Measurements from ENCODE around the gene MRPL50.
"Not testable (repeated sequence)": the region's sequence is repeated elsewhere in the genome, so short reads cannot be mapped to it uniquely, and the experiment has no call there.

The MRPL50 gene

DNA sequence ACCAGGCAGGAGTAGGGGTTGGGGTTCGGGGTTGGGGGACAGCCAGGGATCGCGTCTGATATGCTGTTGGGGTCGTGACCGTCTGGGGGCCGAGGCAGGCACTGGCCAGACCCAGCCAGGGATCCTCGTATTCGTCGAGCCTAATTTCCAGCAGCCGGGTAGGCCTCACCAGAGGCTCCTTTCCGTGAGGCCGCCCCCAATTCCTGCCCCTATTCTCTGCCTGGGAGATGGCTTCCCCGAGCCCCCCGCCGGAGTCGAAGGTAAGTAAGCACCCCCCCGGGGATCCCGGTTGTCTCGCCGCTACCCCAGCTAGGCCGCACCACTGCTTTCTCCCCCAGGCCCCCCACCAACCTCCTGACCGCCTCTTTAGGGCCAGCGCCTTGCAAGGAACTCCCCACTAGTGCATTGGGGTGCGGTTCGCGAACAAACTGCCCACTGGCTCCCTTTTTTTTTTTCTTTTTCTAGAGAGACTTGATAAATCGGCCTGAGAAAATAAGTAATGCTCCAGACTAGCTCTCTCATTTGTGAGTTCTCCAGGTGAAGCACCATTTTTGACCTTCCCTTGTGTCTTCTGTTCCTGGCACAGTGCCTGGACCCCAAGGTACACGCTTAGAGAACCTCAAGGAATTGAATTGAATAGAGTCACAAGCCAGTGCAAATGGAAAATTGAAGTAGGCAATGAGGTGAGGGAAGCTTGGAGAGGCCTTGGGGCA, 668 bp upstream of the MRPL50 start:
- no CpG with 5 or more reads among the region's 28 CpGs for WGBS (ENCODE audit: insufficient coverage, insufficient read length)
- H3K27ac ChIP-seq (ENCODE audit: low read length) = no peak overlapping the region
- H3K36me3 ChIP-seq (ENCODE audit: control insufficient read depth, insufficient read depth, low read length) = no peaks in the 10 kb centered on the region
- H3K9me3 ChIP-seq (ENCODE audit: control insufficient read depth, insufficient read depth, low read length) = no peaks in the 10 kb centered on the region
- DNase-seq (ENCODE audit: low read depth, low spot score) = no peak
- no peaks in the 10 kb centered on the region for H3K27me3 ChIP-seq (ENCODE audit: control insufficient read depth, insufficient read depth, low read length)
- peak overlapping the region; percentile 58; the same call in 1 of the 2 replicates for H3K4me3 ChIP-seq (ENCODE audit: low read length)
- no peaks in the 10 kb centered on the region for H3K4me1 ChIP-seq (ENCODE audit: control insufficient read depth, insufficient read depth, low read length)

GRCh38 chr9:101397746-101398067, 711 bp downstream of the MRPL50 start:
- H3K27ac ChIP-seq (ENCODE audit: low read length) = no peak overlapping the region
- no peaks in the 10 kb centered on the region for H3K27me3 ChIP-seq (ENCODE audit: control insufficient read depth, insufficient read depth, low read length)
- H3K9me3 ChIP-seq (ENCODE audit: control insufficient read depth, insufficient read depth, low read length) = no peaks in the 10 kb centered on the region
- H3K4me1 ChIP-seq (ENCODE audit: control insufficient read depth, insufficient read depth, low read length) = no peaks in the 10 kb centered on the region
- no peak for DNase-seq (ENCODE audit: low read depth, low spot score)
- no CpG with 5 or more reads among the region's 4 CpGs for WGBS (ENCODE audit: insufficient coverage, insufficient read length)
- H3K4me3 ChIP-seq (ENCODE audit: low read length) = peak overlapping the region; percentile 76; the same call in 1 of the 2 replicates
- no peaks in the 10 kb centered on the region for H3K36me3 ChIP-seq (ENCODE audit: control insufficient read depth, insufficient read depth, low read length)

DNA sequence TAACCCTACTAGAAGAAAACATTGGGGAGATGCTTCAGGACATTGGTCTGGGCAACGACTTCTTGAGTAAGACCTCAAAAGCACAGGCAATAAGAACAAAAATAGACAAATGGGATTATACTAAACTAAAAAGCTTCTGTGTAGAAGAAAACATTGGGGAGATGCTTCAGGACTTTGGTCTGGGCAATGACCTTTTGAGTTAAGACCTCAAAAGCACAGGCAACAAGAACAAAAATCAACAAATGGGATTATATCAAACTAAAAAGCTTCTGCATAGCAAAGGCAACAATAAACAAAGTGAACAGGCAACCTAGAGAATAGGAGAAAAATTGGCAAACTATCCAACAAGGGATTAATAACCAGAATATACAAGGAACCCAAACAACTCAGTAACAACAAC, 3.7 kb downstream of the MRPL50 start:
- H3K36me3 ChIP-seq (ENCODE audit: control insufficient read depth, insufficient read depth, low read length) = 0 out of 2 replicates have a peak, but pooled peaks cover 2% of the 10 kb centered on the region
- no peaks in the 10 kb centered on the region for H3K27me3 ChIP-seq (ENCODE audit: control insufficient read depth, insufficient read depth, low read length)
- no peak overlapping the region for H3K27ac ChIP-seq (ENCODE audit: low read length)
- H3K4me3 ChIP-seq (ENCODE audit: low read length) = no peak overlapping the region
- DNase-seq (ENCODE audit: low read depth, low spot score) = no peak
- H3K4me1 ChIP-seq (ENCODE audit: control insufficient read depth, insufficient read depth, low read length) = no peaks in the 10 kb centered on the region
- H3K9me3 ChIP-seq (ENCODE audit: control insufficient read depth, insufficient read depth, low read length) = no peaks in the 10 kb centered on the region
- WGBS (ENCODE audit: insufficient coverage, insufficient read length) = no CpG with 5 or more reads among the region's 1 CpG

GRCh38 chr9:101393135-101393534, 5.3 kb downstream of the MRPL50 start:
- peaks cover 2% of the 10 kb centered on the region; the same call in 1 of the 2 replicates for H3K36me3 ChIP-seq (ENCODE audit: control insufficient read depth, insufficient read depth, low read length)
- H3K4me1 ChIP-seq (ENCODE audit: control insufficient read depth, insufficient read depth, low read length) = no peaks in the 10 kb centered on the region
- no peak overlapping the region for H3K4me3 ChIP-seq (ENCODE audit: low read length)
- H3K27me3 ChIP-seq (ENCODE audit: control insufficient read depth, insufficient read depth, low read length) = no peaks in the 10 kb centered on the region
- H3K27ac ChIP-seq (ENCODE audit: low read length) = no peak overlapping the region
- no peaks in the 10 kb centered on the region for H3K9me3 ChIP-seq (ENCODE audit: control insufficient read depth, insufficient read depth, low read length)
- no CpG with 5 or more reads among the region's 3 CpGs for WGBS (ENCODE audit: insufficient coverage, insufficient read length)
- no peak for DNase-seq (ENCODE audit: low read depth, low spot score)

- Histone ChIP-seq H3K27me3 (ENCODE audit: control insufficient read depth, insufficient read depth, low read length) (no peaks in the 10 kb centered on the region), H3K36me3 (ENCODE audit: control insufficient read depth, insufficient read depth, low read length) (peaks cover 2% of the 10 kb centered on the region; the same call in 1 of the 2 replicates), H3K4me3 (ENCODE audit: low read length) (no peak overlapping the region), H3K27ac (ENCODE audit: low read length) (no peak overlapping the region), H3K9me3 (ENCODE audit: control insufficient read depth, insufficient read depth, low read length) (no peaks in the 10 kb centered on the region), H3K4me1 (ENCODE audit: control insufficient read depth, insufficient read depth, low read length) (no peaks in the 10 kb centered on the region; the same call in 1 of the 2 replicates)
- no peak for DNase-seq (ENCODE audit: low read depth, low spot score)
- no CpG with 5 or more reads among the region's 2 CpGs for WGBS (ENCODE audit: insufficient coverage, insufficient read length)
Observed at GRCh38 chr9:101388507-101388993, 9.9 kb downstream of the MRPL50 start.

- DNase-seq (ENCODE audit: low read depth, low spot score) = peak; percentile 60
- peaks cover 2% of the 10 kb centered on the region; the same call in 1 of the 2 replicates for H3K36me3 ChIP-seq (ENCODE audit: control insufficient read depth, insufficient read depth, low read length)
- no peaks in the 10 kb centered on the region for H3K9me3 ChIP-seq (ENCODE audit: control insufficient read depth, insufficient read depth, low read length)
- no peaks in the 10 kb centered on the region; the same call in 1 of the 2 replicates for H3K4me1 ChIP-seq (ENCODE audit: control insufficient read depth, insufficient read depth, low read length)
- H3K4me3 ChIP-seq (ENCODE audit: low read length) = no peak overlapping the region
- no peak overlapping the region for H3K27ac ChIP-seq (ENCODE audit: low read length)
- H3K27me3 ChIP-seq (ENCODE audit: control insufficient read depth, insufficient read depth, low read length) = no peaks in the 10 kb centered on the region
- no CpG with 5 or more reads among the region's 6 CpGs for WGBS (ENCODE audit: insufficient coverage, insufficient read length)
Observed at GRCh38 chr9:101387871-101388506, 10.4 kb downstream of the MRPL50 start.

DNA sequence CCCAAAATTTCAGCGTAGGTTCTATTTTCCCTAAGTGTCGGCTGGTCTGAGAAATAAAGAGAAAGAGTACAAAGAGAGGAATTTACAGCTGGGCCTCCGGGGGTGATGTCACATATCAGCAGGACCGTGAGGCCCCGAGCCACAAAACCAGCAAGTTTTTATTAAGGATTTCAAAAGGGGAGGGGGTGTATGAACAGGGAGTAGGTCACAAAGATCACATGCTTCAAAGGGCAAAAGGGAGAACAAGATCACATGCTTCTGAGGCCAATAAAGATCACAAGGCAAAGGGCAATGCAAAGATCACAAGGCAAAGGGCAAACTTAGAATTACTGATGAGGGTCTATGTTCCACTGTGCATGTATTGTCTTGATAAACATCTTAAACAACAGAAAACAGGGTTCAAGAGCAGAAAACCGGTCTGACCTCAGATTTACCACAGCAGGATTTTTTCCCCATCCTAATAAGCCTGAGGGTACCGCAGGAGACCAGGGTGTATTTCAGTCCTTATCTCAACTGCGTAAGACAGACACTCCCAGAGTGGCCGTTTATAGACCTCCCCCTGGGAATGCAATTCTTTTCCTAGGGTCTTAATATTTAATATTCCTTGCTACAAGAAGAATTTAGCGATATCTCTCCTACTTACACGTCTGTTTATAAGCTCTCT, 13.4 kb downstream of the MRPL50 start, which contains the start of gene BAAT:
BAAT (minus strand) TSS at position 134 of the 664 bp plus-strand sequence. CDS start 13,602 bp downstream, outside the sequence.
- H3K27ac ChIP-seq (ENCODE audit: low read length); H3K4me1 ChIP-seq (ENCODE audit: control insufficient read depth, insufficient read depth, low read length); H3K27me3 ChIP-seq (ENCODE audit: control insufficient read depth, insufficient read depth, low read length); H3K36me3 ChIP-seq (ENCODE audit: control insufficient read depth, insufficient read depth, low read length); DNase-seq (ENCODE audit: low read depth, low spot score); H3K9me3 ChIP-seq (ENCODE audit: control insufficient read depth, insufficient read depth, low read length); H3K4me3 ChIP-seq (ENCODE audit: low read length): not testable (repeated sequence)
- WGBS (ENCODE audit: insufficient coverage, insufficient read length) = no CpG with 5 or more reads among the region's 11 CpGs

DNA sequence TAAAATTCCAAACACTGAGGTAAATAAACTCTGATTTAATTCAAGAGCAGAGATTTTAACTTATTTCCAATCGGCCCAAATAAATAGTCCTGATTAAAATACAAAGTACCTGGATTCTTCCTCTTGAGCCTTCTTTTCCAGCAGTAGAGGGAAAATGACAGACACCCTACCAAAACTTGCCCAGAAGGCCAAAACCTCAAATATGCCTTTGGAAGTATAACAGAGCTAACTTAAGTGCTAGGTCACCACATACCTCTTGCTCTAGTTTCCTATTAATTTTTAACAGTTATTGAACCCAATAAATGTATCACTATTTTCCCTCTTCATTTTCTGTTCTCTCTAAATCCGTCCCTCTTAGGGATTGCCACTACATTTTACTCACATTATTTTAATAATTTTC, 15.1 kb downstream of the MRPL50 start:
- Histone ChIP-seq H3K36me3 (ENCODE audit: control insufficient read depth, insufficient read depth, low read length) (no peaks in the 10 kb centered on the region), H3K4me1 (ENCODE audit: control insufficient read depth, insufficient read depth, low read length) (peaks cover 1% of the 10 kb centered on the region; the same call in 1 of the 2 replicates), H3K27me3 (ENCODE audit: control insufficient read depth, insufficient read depth, low read length) (no peaks in the 10 kb centered on the region), H3K4me3 (ENCODE audit: low read length) (no peak overlapping the region), H3K9me3 (ENCODE audit: control insufficient read depth, insufficient read depth, low read length) (no peaks in the 10 kb centered on the region), H3K27ac (ENCODE audit: low read length) (no peak overlapping the region)
- 100% methylated on average over 1 of the region's 2 CpGs for WGBS (ENCODE audit: insufficient coverage, insufficient read length)
- DNase-seq (ENCODE audit: low read depth, low spot score) = no peak

- peaks cover 1% of the 10 kb centered on the region; the same call in 1 of the 2 replicates for H3K4me1 ChIP-seq (ENCODE audit: control insufficient read depth, insufficient read depth, low read length)
- no peak overlapping the region for H3K4me3 ChIP-seq (ENCODE audit: low read length)
- H3K36me3 ChIP-seq (ENCODE audit: control insufficient read depth, insufficient read depth, low read length) = no peaks in the 10 kb centered on the region
- no peak for DNase-seq (ENCODE audit: low read depth, low spot score)
- no peak overlapping the region for H3K27ac ChIP-seq (ENCODE audit: low read length)
- no peaks in the 10 kb centered on the region for H3K27me3 ChIP-seq (ENCODE audit: control insufficient read depth, insufficient read depth, low read length)
- no peaks in the 10 kb centered on the region for H3K9me3 ChIP-seq (ENCODE audit: control insufficient read depth, insufficient read depth, low read length)
- WGBS (ENCODE audit: insufficient coverage, insufficient read length) = no CpG with 5 or more reads among the region's 2 CpGs
Observed at GRCh38 chr9:101381833-101382342, 16.5 kb downstream of the MRPL50 start.

DNA sequence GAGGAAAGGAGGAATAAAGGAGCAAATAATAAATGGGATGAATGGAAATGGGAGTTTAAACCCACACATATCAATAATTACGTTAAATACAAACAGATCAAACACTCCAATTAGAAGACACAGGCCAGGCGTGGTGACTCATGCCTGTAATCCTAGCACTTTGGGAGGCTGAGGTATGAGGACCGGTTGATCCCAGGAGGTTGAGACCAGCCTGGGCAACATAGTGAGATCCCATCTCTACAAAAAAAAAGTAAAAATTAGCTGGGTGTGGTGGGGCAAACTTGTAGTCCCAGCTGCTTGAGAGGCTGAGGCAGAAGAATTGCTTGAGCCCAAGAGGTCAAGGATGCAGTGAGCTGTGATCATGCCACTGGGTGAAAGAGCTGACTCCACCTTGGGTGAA, 17.3 kb downstream of the MRPL50 start:
- Histone ChIP-seq H3K36me3 (ENCODE audit: control insufficient read depth, insufficient read depth, low read length) (no peaks in the 10 kb centered on the region), H3K27me3 (ENCODE audit: control insufficient read depth, insufficient read depth, low read length) (no peaks in the 10 kb centered on the region), H3K9me3 (ENCODE audit: control insufficient read depth, insufficient read depth, low read length) (no peaks in the 10 kb centered on the region), H3K4me3 (ENCODE audit: low read length) (no peak overlapping the region), H3K4me1 (ENCODE audit: control insufficient read depth, insufficient read depth, low read length) (peaks cover 1% of the 10 kb centered on the region; the same call in 1 of the 2 replicates), H3K27ac (ENCODE audit: low read length) (no peak overlapping the region)
- WGBS (ENCODE audit: insufficient coverage, insufficient read length) = no CpG with 5 or more reads among the region's 3 CpGs
- DNase-seq (ENCODE audit: low read depth, low spot score) = no peak

Measured in iPS DF 6.9 (cell line).